GM23338 (cell line): Measurements from ENCODE around the gene WNT11. TPM values are rescaled to one million over a fixed set of nuclear protein-coding genes. Genes with fewer than 3 reads are reported as not detected.

ENCODE experiments used
- ATAC-seq: fragments of 200-7000 bp; cut with Tn5 transposase; 3 replicates; pipeline ENCODE4 v1.9.1; 2020
- DNase-seq: peaks from one replicate; pipeline ENCODE4 v3.0.0-alpha.2; 2015; ENCODE audit warnings: low spot score
- H2AFZ ChIP-seq: fragments of 200-600 bp; sonication (generic); 2 replicates; pipeline ENCODE4 v1.8.0; 2016; ENCODE audit warnings: antibody characterized with exemption, mild to moderate bottlenecking, moderate library complexity
- H3F3A ChIP-seq: fragments of 200-600 bp; sonication (generic); replicated peaks from 2 replicates; pipeline ENCODE4 v1.8.0; 2017; ENCODE audit warnings: antibody characterized with exemption, mixed run types, low read depth
- H3K27ac ChIP-seq: fragments of 200-600 bp; sonication (generic); 2 replicates; pipeline ENCODE4 v1.6.1; 2016; ENCODE audit warnings: low read depth
- H3K27me3 ChIP-seq: fragments of 200-600 bp; sonication (generic); 2 replicates; pipeline ENCODE4 v1.8.0; 2016; ENCODE audit warnings: mild to moderate bottlenecking, mixed run types, moderate library complexity; ENCODE audit not compliant: insufficient read depth
- H3K36me3 ChIP-seq: fragments of 200-600 bp; sonication (generic); 2 replicates; pipeline ENCODE4 v1.8.0; 2016; ENCODE audit warnings: mild to moderate bottlenecking; ENCODE audit not compliant: insufficient read depth
- H3K4me1 ChIP-seq: fragments of 200-600 bp; sonication (generic); 2 replicates; pipeline ENCODE4 v1.8.0; 2016; ENCODE audit warnings: mild to moderate bottlenecking, moderate library complexity; ENCODE audit not compliant: insufficient read depth
- H3K4me2 ChIP-seq: fragments of 200-600 bp; sonication (generic); 2 replicates; pipeline ENCODE4 v1.7.1; 2017; ENCODE audit warnings: mixed run types
- H3K4me3 ChIP-seq: fragments of 200-600 bp; sonication (generic); 2 replicates; pipeline ENCODE4 v1.6.1; 2016; ENCODE audit warnings: mixed run types
- H3K79me2 ChIP-seq: fragments of 200-600 bp; sonication (generic); replicated peaks from 2 replicates; pipeline ENCODE4 v1.8.0; 2017; ENCODE audit warnings: mild to moderate bottlenecking; ENCODE audit not compliant: insufficient read depth
- H3K9me2 ChIP-seq: fragments of 200-600 bp; sonication (generic); 2 replicates; pipeline ENCODE4 v1.8.0; 2017; ENCODE audit not compliant: insufficient read depth
- H4K20me1 ChIP-seq: fragments of 200-600 bp; sonication (generic); replicated peaks from 2 replicates; pipeline ENCODE4 v1.8.0; 2017; ENCODE audit warnings: mild to moderate bottlenecking; ENCODE audit not compliant: insufficient read depth
- H3K27ac Mint-ChIP-seq: 2 replicates; pipeline ENCODE4 v1.8.0; 2020; ENCODE audit warnings: inconsistent platforms, mild to moderate bottlenecking, moderate library complexity, mixed read lengths
- H3K27me3 Mint-ChIP-seq: 3 replicates; pipeline ENCODE4 v1.8.0; 2022; ENCODE audit warnings: low read depth, mild to moderate bottlenecking, moderate library complexity, mixed read lengths, inconsistent platforms; ENCODE audit not compliant: insufficient read depth, poor library complexity
- H3K36me3 Mint-ChIP-seq: 3 replicates; pipeline ENCODE4 v1.8.0; 2021; ENCODE audit warnings: low read depth, mild to moderate bottlenecking, inconsistent platforms, moderate library complexity, mixed read lengths
- H3K4me1 Mint-ChIP-seq: 3 replicates; pipeline ENCODE4 v1.8.0; 2020; ENCODE audit warnings: mild to moderate bottlenecking, inconsistent platforms, mixed read lengths
- H3K4me3 Mint-ChIP-seq: 3 replicates; pipeline ENCODE4 v1.8.0; 2021; ENCODE audit warnings: moderate library complexity, mild to moderate bottlenecking, inconsistent platforms, mixed read lengths
- H3K9me3 Mint-ChIP-seq: 3 replicates; pipeline ENCODE4 v1.8.0; 2020; ENCODE audit warnings: moderate library complexity, mild to moderate bottlenecking, inconsistent platforms, mixed read lengths
- CTCF ChIP-seq, 2 experiments: fragments of 200-600 bp in 1 of 2; sonication (generic) in 1 of 2; conservative IDR thresholded peaks; 2 replicates each; pipeline versions ENCODE4 v1.5.1 to v1.6.1; 2016 to 2017; ENCODE audit warnings: antibody characterized with exemption in 2 of 2, low read depth in 2 of 2, mild to moderate bottlenecking in 2 of 2, moderate library complexity in 1 of 2
- EZH2 ChIP-seq: fragments of 200-600 bp; sonication (generic); IDR thresholded peaks from one replicate; pipeline ENCODE4 v1.8.0; 2017; ENCODE audit warnings: antibody characterized with exemption, mild to moderate bottlenecking, low read depth; ENCODE audit not compliant: unreplicated experiment
- JUNB ChIP-seq: IDR thresholded peaks from one replicate; pipeline ENCODE4 v1.6.1; 2016; ENCODE audit warnings: antibody characterized with exemption; ENCODE audit not compliant: unreplicated experiment
- POLR2AphosphoS5 ChIP-seq: IDR thresholded peaks from 2 replicates; pipeline ENCODE4 v1.6.1; 2016; ENCODE audit warnings: antibody characterized with exemption, low read depth
- ZNF114 ChIP-seq: fragments of 250-450 bp; sonication (Bioruptor Pico); IDR thresholded peaks from 2 replicates; pipeline ENCODE4 v1.5.0; 2020; ENCODE audit warnings: mild to moderate bottlenecking, moderate library complexity
- ZNF331 ChIP-seq: fragments of 250-450 bp; sonication (Bioruptor Pico); IDR thresholded peaks from 2 replicates; pipeline ENCODE4 v1.5.0; 2020; ENCODE audit warnings: low read depth, mild to moderate bottlenecking, moderate library complexity
- polyA plus RNA-seq: library from polyadenylated mRNA; unstranded; fragments of >200 nt; fragmentation: Nextera tagmentation; extraction: Ambion mirVana; gene quantifications from 2 replicates; pipeline ENCODE4 v1.2.1, GENCODE V29; 2016
- total RNA-seq: library from RNA; depleted of rRNA; stranded (reverse); fragments of >200 nt; shearing (Covaris generic); gene quantifications from 2 replicates; pipeline ENCODE4 v1.2.3, GENCODE V29; 2014

Gene WNT11
- total and polyA plus RNA-seq, 2 experiments from 2014 or later = 0.44 to 0.56 TPM

GRCh38 chr11:76249195-76249741 lies 43.0 kb upstream of the WNT11 start:
- H3K4me3 Mint-ChIP-seq = no peak overlapping the region
- Histone ChIP-seq H3K79me2 (no peaks in the 10 kb centered on the region), H3K27me3 (peaks cover 10% of the 10 kb centered on the region), H3K27ac (no peak overlapping the region), H3K4me2 (no peak overlapping the region), H4K20me1 (no peaks in the 10 kb centered on the region), H2AFZ (no peak overlapping the region), H3K36me3 (no peaks in the 10 kb centered on the region), H3F3A (no peaks in the 10 kb centered on the region), H3K4me1 (peaks cover under 1% of the 10 kb centered on the region; the same call in 1 of the 2 replicates), H3K9me2 (no peaks in the 10 kb centered on the region), H3K4me3 (no peak overlapping the region)
- H3K27ac Mint-ChIP-seq = no peak overlapping the region
- TF ChIP-seq ZNF331 (CRISPR knock-in tag) = no peak
- no peak for TF ChIP-seq CTCF (conservative IDR thresholded peaks at IDR 0.05; ENCODE audit: low read depth in 2 of 2)
- peaks cover 12% of the 10 kb centered on the region for H3K27me3 Mint-ChIP-seq
- H3K4me1 Mint-ChIP-seq = peaks cover 4% of the 10 kb centered on the region; the same call in 2 of the 3 replicates
- H3K9me3 Mint-ChIP-seq = peaks cover 27% of the 10 kb centered on the region
- peaks cover 3% of the 10 kb centered on the region; the same call in 1 of the 3 replicates for H3K36me3 Mint-ChIP-seq
- DNase-seq = no peak
- no peak for ATAC-seq

- Mint-ChIP-seq H3K4me3 (no peak overlapping the region), H3K4me1 (peaks cover 13% of the 10 kb centered on the region; the same call in 2 of the 3 replicates), H3K27ac (no peak overlapping the region), H3K36me3 (peaks cover 3% of the 10 kb centered on the region; the same call in 1 of the 3 replicates), H3K27me3 (peaks cover 21% of the 10 kb centered on the region), H3K9me3 (peaks cover 27% of the 10 kb centered on the region)
- DNase-seq (peak; percentile 56), ATAC-seq (peak; percentile 37)
- TF ChIP-seq ZNF114 (no peak), CTCF (conservative IDR thresholded peaks at IDR 0.05; ENCODE audit: low read depth in 2 of 2) (peak; percentile 58 to 76)
- no peaks in the 10 kb centered on the region for H3F3A ChIP-seq
- no peaks in the 10 kb centered on the region for H4K20me1 ChIP-seq
- no peak overlapping the region for H3K4me3 ChIP-seq
- no peak overlapping the region for H3K4me2 ChIP-seq
- 0 out of 2 replicates have a peak overlapping the region, but pooled peaks have one; percentile 43 for H2AFZ ChIP-seq
- peaks cover 6% of the 10 kb centered on the region; the same call in 1 of the 2 replicates for H3K4me1 ChIP-seq
- H3K36me3 ChIP-seq = no peaks in the 10 kb centered on the region
- no peaks in the 10 kb centered on the region for H3K9me2 ChIP-seq
- peaks cover 17% of the 10 kb centered on the region for H3K27me3 ChIP-seq
- H3K79me2 ChIP-seq = no peaks in the 10 kb centered on the region
- H3K27ac ChIP-seq = no peak overlapping the region
These were observed 41.9 kb upstream of the WNT11 start for GRCh38 chr11:76248210-76248609.

GRCh38 chr11:76247091-76247490 lies 40.8 kb upstream of the WNT11 start:
- no peak overlapping the region for H3K4me3 ChIP-seq
- DNase-seq (no peak), ATAC-seq (no peak)
- Mint-ChIP-seq H3K27ac (no peak overlapping the region), H3K36me3 (peaks cover 3% of the 10 kb centered on the region; the same call in 1 of the 3 replicates), H3K9me3 (peaks cover 27% of the 10 kb centered on the region), H3K4me3 (no peak overlapping the region), H3K4me1 (peaks cover 16% of the 10 kb centered on the region; the same call in 2 of the 3 replicates), H3K27me3 (peaks cover 25% of the 10 kb centered on the region)
- H3K79me2 ChIP-seq = no peaks in the 10 kb centered on the region
- peaks cover 10% of the 10 kb centered on the region; the same call in 1 of the 2 replicates for H3K4me1 ChIP-seq
- no peak overlapping the region for H3K4me2 ChIP-seq
- H3F3A ChIP-seq = no peaks in the 10 kb centered on the region
- H2AFZ ChIP-seq = no peak overlapping the region
- no peaks in the 10 kb centered on the region for H3K9me2 ChIP-seq
- no peaks in the 10 kb centered on the region for H3K36me3 ChIP-seq
- no peak overlapping the region for H3K27ac ChIP-seq
- H4K20me1 ChIP-seq = no peaks in the 10 kb centered on the region
- peaks cover 27% of the 10 kb centered on the region for H3K27me3 ChIP-seq
- TF ChIP-seq POLR2AphosphoS5 (no peak), JUNB (no peak), CTCF (conservative IDR thresholded peaks at IDR 0.05; ENCODE audit: low read depth in 2 of 2) (no peak), EZH2 (no peak)
